GM19397 (cell line): Measurements from ENCODE around the gene PCDHGC3.
"Not testable (repeated sequence)": the region's sequence is repeated elsewhere in the genome, so short reads cannot be mapped to it uniquely, and the experiment has no call there.

Source experiments
- ATAC-seq: cut with Tn5 transposase; IDR thresholded peaks from one replicate; pipeline ENCODE4 v1.9.1; 2021; ENCODE audit warnings: mild to moderate bottlenecking, moderate library complexity; ENCODE audit not compliant: unreplicated experiment

The PCDHGC3 gene

DNA sequence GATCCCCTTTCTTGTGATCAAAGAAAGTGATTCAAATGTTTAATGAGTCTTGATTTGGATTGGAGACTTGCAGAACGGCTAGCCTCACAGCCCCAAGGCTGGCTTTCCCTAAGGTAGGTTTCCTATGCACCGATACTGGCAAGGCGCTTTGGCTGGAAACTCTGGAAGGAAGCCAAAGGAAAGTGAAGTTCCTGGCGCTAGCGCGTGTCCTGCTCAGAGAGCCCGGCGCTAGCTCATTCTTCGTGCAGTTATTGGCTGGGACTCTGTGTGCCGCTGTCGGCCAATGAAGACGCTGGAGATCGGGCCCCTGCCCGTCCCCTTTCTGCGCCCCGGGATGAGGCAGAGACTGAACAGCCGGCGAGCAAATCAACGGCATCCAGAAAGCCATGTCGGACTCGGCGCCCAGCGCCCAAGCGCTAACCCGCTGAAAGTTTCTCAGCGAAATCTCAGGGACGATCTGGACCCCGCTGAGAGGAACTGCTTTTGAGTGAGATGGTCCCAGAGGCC lies at the start of gene PCDHGC3:
PCDHGC3 (plus strand) TSS at position 342 of the 507 bp plus-strand sequence; CDS start at position 493, 151 bp downstream.
- peak; percentile 96 for ATAC-seq

DNA sequence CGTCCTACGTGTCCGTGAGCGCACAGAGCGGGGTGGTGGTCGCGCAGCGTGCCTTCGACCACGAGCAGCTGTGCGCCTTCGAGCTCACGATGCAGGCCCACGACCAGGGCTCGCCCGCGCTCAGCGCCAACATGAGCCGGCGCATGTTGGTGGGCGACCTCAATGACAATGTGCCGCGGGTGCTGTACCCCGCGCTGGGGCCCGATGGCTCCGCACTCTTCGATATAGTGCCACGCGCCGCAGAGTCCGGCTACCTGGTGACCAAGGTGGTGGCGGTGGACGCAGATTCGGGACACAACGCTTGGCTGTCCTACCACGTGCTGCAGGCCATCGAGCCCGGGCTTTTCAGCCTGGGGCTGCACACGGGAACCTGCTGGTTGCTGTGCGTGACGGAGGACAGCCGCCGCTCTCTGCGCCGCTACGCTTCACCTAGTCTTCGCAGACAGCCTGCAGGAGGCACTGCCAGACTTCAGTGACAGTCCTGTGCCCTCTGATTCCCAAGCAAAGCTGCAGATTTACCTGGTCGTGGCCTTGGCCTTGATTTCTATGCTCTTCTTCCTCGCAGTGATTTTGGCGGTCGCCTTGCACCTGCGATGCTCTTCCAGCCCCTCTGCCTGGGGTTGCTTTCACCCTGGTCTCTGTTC lies 47.9 kb upstream of the PCDHGC3 start:
- no peak for ATAC-seq

DNA sequence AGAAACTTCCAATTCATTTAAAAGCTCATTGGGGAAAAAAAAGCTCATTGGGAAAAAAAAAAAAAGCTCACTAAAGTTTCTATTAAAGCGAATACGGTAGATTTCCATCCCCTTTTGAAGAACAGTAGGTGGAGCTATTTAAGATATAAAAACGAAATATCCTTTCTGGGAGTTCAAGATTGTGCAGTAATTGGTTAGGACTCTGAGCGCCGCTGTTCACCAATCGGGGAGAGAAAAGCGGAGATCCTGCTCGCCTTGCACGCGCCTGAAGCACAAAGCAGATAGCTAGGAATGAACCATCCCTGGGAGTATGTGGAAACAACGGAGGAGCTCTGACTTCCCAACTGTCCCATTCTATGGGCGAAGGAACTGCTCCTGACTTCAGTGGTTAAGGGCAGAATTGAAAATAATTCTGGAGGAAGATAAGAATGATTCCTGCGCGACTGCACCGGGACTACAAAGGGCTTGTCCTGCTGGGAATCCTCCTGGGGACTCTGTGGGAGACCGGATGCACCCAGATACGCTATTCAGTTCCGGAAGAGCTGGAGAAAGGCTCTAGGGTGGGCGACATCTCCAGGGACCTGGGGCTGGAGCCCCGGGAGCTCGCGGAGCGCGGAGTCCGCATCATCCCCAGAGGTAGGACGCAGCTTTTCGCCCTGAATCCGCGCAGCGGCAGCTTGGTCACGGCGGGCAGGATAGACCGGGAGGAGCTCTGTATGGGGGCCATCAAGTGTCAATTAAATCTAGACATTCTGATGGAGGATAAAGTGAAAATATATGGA lies 45.2 kb upstream of the PCDHGC3 start, which contains the start of gene PCDHGA12:
PCDHGA12 (plus strand) TSS at position 176 of the 782 bp plus-strand sequence; CDS start at position 429, 253 bp downstream.
- no peak for ATAC-seq

DNA sequence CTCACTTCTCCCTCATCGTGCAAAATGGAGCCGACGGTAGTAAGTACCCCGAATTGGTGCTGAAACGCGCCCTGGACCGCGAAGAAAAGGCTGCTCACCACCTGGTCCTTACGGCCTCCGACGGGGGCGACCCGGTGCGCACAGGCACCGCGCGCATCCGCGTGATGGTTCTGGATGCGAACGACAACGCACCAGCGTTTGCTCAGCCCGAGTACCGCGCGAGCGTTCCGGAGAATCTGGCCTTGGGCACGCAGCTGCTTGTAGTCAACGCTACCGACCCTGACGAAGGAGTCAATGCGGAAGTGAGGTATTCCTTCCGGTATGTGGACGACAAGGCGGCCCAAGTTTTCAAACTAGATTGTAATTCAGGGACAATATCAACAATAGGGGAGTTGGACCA lies 44.5 kb upstream of the PCDHGC3 start:
- no peak for ATAC-seq

DNA sequence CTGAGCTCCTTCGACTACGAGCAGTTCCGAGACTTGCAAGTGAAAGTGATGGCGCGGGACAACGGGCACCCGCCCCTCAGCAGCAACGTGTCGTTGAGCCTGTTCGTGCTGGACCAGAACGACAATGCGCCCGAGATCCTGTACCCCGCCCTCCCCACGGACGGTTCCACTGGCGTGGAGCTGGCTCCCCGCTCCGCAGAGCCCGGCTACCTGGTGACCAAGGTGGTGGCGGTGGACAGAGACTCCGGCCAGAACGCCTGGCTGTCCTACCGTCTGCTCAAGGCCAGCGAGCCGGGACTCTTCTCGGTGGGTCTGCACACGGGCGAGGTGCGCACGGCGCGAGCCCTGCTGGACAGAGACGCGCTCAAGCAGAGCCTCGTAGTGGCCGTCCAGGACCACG lies 43.5 kb upstream of the PCDHGC3 start:
- not testable (repeated sequence) for ATAC-seq

DNA sequence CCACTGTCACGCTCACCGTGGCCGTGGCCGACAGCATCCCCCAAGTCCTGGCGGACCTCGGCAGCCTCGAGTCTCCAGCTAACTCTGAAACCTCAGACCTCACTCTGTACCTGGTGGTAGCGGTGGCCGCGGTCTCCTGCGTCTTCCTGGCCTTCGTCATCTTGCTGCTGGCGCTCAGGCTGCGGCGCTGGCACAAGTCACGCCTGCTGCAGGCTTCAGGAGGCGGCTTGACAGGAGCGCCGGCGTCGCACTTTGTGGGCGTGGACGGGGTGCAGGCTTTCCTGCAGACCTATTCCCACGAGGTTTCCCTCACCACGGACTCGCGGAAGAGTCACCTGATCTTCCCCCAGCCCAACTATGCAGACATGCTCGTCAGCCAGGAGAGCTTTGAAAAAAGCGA lies 43.0 kb upstream of the PCDHGC3 start:
- ATAC-seq, result not testable (repeated sequence)

DNA sequence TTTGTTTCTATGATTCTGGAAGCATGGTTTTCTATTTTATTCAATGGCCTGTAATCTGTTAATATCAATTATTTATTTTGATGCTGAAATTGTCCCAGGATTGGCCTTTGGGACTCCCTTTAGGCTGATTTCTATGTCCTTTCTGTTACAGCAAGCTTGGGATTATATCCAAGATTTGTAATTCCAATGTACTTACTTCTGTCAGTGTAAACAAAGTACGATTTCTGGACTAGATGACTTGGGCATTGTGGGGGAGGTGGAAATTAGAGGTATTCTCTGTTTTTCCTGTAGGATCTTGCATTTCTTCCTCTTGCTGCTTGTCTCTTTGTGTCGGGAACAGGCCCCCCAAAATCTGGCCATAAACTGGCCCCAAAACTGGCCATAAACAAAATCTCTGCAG lies 41.8 kb upstream of the PCDHGC3 start:
- no peak for ATAC-seq

DNA sequence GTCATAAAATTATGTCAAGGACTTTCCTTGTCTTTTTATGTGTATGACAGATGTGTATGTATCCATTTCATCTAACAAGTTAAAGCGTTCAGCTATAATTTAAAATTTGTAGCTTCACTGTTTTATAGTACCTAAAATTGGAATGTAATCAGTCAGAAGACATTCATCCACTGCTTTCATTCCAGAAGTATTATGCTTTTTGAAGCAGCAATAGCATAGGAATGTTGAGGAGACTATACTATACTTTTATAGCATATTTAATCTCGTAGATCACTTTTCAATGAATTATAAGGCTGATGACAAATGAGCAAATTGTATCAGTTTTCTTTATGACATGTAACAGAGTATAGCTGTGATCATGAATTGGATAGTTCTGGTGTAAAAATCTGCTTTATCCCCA lies 38.5 kb upstream of the PCDHGC3 start:
- ATAC-seq, result no peak

DNA sequence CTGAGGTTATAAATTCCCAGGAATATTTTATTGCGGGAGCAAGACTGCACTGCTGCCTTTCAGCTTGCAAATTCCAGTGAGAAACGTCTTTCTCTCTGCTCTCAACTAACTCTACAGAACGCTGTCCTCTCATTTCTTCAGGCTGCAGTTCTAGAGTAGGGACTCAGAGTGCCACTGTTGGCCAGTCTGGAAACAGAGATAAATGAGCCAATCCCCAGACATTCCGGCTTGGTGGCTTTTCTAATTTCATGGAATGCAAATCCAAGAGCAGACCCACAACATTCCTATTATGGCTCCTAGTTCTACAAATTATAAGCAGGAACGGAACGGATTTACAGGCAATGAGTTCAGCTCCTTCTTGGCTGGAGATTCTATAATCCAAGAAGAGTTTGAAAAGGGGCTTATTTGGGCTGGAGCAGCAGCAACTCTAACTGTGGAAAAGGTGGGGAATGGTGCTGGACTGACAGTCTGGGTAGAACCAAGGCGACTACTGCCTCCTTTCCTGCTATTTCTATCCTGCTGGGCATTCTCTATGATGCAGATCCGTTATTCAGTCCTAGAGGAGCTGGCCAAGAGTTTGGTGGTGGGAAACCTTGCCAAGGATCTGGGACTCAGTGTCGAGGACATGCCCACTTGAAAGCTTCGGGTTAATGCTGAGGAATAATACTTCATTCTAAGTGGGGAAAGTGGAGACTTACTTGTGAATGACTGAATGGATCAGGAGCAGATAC lies 36.2 kb upstream of the PCDHGC3 start:
- no peak for ATAC-seq

DNA sequence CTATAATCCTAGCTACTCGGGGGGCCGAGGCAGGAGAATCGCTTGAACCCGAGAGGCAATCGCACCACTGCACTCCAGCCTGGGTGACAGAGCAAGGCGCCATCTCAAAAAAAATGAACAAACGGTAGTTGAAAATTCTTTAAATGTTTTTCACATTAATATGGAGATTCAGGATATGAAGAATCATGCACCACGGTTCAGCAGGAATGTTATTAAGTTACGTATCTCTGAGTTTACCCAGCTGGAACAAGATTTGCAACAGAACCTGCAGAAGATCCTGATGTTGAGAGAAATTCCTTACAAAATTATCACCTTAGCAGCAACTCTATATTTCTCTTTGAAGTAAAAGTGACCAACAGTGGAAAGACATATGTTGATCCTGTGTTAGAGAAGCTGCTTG lies 35.4 kb upstream of the PCDHGC3 start:
- no peak for ATAC-seq

DNA sequence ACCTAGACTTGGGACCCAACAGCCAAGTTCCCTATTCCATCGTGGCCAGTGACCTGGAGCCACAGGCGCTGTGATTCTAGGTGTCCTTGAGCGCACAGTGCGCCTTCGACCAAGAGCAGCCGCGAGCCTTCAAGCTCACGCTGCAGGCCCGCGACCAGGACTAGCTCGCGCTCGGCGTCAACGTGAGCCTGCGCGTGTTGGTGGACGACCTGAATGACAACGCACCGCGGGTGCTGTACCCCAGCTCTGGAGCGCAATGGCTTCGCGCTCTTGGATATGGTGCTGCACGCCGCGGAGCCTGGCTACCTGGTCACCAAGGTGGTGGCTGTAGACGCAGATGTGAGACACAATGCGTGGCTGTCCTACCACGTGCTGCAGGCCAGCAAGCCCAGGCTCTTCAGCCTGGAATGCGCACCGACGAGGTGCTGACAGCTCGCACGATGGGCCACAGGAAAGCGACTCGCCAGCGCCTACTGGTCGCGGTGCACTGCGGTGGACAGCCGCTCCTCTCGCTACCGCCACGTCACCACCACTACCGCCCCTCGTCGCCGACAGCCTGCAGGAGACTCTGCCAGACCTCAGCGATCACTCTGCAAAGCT lies 34.1 kb upstream of the PCDHGC3 start:
- ATAC-seq, result no peak

DNA sequence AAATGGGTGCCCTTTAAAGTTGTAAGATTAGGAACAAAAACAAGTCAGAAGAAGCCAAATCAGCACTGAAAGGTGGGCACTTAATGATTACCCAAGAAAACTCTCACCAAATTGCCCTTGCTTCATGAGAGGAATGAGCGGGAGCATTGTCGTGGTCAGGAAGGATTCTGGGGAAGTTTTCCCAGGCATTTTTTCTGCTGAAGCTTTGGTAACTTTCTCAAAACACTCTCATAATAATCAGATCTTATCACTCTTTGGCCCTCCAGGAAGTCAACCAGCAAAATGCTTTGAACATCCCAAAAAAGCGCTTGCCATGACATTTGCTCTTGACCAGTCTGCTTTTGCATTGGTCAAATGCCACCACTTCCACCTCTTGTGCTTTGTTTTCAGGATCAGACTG lies 10.4 kb upstream of the PCDHGC3 start:
- no peak for ATAC-seq

DNA sequence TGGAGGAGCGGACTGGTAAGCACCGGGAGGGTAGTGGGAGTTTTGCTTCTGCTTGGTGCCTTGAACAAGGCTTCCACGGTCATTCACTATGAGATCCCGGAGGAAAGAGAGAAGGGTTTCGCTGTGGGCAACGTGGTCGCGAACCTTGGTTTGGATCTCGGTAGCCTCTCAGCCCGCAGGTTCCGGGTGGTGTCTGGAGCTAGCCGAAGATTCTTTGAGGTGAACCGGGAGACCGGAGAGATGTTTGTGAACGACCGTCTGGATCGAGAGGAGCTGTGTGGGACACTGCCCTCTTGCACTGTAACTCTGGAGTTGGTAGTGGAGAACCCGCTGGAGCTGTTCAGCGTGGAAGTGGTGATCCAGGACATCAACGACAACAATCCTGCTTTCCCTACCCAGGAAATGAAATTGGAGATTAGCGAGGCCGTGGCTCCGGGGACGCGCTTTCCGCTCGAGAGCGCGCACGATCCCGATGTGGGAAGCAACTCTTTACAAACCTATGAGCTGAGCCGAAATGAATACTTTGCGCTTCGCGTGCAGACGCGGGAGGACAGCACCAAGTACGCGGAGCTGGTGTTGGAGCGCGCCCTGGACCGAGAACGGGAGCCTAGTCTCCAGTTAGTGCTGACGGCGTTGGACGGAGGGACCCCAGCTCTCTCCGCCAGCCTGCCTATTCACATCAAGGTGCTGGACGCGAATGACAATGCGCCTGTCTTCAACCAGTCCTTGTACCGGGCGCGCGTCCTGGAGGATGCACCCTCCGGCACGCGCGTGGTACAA lies 556 bp downstream of the PCDHGC3 start:
- ATAC-seq, result peak; percentile 26

DNA sequence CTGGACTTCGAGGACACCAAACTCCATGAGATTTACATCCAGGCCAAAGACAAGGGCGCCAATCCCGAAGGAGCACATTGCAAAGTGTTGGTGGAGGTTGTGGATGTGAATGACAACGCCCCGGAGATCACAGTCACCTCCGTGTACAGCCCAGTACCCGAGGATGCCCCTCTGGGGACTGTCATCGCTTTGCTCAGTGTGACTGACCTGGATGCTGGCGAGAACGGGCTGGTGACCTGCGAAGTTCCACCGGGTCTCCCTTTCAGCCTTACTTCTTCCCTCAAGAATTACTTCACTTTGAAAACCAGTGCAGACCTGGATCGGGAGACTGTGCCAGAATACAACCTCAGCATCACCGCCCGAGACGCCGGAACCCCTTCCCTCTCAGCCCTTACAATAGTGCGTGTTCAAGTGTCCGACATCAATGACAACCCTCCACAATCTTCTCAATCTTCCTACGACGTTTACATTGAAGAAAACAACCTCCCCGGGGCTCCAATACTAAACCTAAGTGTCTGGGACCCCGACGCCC lies 1.3 kb downstream of the PCDHGC3 start:
- ATAC-seq, result no peak

DNA sequence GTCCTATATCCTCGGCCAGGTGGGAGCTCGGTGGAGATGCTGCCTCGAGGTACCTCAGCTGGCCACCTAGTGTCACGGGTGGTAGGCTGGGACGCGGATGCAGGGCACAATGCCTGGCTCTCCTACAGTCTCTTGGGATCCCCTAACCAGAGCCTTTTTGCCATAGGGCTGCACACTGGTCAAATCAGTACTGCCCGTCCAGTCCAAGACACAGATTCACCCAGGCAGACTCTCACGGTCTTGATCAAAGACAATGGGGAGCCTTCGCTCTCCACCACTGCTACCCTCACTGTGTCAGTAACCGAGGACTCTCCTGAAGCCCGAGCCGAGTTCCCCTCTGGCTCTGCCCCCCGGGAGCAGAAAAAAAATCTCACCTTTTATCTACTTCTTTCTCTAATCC lies 2.0 kb downstream of the PCDHGC3 start:
- ATAC-seq, result no peak

DNA sequence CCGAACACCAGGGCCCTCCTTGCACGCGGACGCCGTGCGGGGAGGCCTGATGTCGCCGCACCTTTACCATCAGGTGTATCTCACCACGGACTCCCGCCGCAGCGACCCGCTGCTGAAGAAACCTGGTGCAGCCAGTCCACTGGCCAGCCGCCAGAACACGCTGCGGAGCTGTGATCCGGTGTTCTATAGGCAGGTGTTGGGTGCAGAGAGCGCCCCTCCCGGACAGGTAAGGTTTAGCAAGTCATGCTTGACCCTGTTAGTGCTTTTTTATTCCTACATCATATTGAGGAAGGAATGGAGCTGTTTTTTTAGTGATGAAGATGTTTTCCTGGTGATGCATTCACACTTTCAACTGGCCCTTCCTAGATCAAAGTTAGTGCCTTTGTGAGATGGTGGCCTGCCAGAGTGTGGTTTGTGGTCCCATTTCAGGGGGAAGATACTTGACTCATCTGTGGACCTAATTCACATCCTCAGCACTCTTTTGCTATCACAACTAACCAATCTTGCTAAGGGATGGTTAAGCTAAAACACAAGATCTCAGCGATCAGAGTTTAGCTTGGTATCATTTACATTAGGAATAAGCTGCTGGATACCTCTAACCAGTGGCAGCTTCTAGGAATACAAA lies 2.7 kb downstream of the PCDHGC3 start:
- no peak for ATAC-seq

DNA sequence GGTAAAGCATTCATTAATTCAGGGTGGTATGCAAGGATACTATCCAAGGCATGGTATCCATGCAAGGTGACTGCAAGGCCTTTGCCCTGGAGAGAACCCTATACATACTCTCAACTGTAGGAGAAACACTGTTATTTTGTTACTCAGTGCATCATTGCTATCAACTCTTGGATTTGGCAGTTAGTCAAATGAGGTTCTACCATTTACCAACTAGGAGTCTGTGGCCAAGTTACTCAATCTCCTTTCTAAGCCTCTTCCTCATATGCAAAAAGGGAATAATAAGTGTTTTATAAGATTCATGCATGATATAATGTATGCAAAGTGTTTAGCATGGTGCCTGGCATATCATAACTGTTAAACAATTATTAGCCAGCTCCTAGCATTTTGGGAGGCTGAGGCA lies 4.0 kb downstream of the PCDHGC3 start:
- ATAC-seq, result no peak

DNA sequence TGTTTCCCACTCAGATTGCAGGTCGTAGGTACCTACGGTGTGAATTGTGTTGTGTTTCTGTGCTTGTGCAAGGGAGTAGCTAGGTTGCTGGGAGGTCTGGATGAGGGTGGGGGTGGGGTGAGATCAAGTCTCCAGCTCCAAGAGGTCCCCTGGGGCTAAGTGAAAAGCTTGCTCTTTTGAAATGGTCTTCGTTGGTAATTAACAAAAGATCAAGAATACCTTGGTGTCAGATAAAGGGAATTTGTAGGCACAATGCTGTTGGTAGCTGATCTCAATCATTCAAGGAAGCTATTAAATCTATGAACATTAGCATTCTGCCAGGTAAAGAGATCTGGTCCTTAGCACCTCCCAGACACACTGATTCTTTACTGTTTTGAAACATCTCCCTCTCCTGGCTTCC lies 8.1 kb downstream of the PCDHGC3 start:
- ATAC-seq, result no peak

DNA sequence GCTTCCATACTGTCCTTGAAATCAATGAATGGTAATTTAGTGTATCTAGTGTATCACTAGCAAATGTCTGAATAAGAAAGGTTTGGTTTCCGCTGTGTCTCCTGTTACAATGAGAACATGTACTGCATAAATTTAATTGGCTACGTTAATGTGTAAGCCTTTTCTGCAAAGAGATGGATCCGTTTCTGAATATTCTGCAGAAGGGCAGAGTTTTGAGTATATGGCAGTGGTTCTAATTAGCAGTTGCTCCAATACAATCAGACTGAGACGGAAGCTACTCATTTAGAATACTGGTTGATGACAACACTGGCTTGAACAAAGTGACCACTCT lies 8.5 kb downstream of the PCDHGC3 start:
- ATAC-seq, result no peak
